GM15510 (cell line): ENCODE measurements around the gene SPPL2B.
A peak's percentile ranks its signal among the peaks of the same experiment; 100 is the strongest.

Source experiments
- POLR2A ChIP-seq: IDR thresholded peaks from 3 replicates; pipeline ENCODE4 v1.6.1; 2011; ENCODE audit warnings: borderline replicate concordance; ENCODE audit not compliant: insufficient read length; ENCODE audit errors: extremely low read depth

Gene SPPL2B, protein sequence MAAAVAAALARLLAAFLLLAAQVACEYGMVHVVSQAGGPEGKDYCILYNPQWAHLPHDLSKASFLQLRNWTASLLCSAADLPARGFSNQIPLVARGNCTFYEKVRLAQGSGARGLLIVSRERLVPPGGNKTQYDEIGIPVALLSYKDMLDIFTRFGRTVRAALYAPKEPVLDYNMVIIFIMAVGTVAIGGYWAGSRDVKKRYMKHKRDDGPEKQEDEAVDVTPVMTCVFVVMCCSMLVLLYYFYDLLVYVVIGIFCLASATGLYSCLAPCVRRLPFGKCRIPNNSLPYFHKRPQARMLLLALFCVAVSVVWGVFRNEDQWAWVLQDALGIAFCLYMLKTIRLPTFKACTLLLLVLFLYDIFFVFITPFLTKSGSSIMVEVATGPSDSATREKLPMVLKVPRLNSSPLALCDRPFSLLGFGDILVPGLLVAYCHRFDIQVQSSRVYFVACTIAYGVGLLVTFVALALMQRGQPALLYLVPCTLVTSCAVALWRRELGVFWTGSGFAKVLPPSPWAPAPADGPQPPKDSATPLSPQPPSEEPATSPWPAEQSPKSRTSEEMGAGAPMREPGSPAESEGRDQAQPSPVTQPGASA

DNA sequence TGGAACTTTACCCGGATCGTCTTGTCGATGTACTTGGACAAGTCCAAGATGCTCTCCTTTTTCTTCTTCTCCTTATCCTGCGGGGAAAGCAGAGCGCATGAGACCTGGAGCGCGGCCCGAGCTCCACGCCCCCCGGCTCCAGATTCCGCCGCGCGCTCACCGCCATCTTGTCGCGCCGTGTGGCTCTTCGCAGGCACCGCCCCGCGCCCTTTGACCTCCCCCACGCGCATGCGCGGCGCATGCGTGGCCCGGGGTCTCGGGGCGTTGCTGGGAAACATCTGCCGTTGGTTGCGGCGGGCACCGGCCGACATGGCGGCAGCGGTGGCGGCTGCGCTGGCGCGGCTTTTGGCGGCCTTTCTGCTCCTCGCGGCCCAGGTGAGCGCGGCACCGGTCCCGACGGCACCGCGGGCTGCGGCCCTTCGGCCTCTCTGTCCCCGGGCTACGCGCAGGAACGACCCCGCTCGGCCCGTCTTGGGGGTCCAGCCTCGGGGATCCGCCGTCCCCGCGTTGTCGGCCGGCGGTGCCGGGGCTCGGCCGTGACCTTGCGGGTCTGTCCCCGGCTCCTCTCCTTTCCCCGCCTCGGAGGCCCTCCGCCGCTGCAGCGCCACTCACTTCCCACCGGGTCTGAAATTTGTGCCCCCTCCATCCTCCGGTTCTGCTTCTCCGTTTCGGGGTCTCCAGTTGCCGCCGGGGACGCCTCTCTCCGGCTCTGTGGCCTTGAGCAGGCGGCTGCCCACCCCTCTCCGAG is at the start of gene SPPL2B, which contains the start of gene LSM7:
TSS of gene SPPL2B (plus strand) at position 284 of the 748 bp plus-strand sequence. CDS start at position 310, 26 bp downstream.
TSS of gene LSM7 (minus strand) at position 186 of the 748 bp plus-strand sequence. CDS start at position 166, 20 bp downstream.
- peak; percentile 92 for TF ChIP-seq POLR2A

DNA sequence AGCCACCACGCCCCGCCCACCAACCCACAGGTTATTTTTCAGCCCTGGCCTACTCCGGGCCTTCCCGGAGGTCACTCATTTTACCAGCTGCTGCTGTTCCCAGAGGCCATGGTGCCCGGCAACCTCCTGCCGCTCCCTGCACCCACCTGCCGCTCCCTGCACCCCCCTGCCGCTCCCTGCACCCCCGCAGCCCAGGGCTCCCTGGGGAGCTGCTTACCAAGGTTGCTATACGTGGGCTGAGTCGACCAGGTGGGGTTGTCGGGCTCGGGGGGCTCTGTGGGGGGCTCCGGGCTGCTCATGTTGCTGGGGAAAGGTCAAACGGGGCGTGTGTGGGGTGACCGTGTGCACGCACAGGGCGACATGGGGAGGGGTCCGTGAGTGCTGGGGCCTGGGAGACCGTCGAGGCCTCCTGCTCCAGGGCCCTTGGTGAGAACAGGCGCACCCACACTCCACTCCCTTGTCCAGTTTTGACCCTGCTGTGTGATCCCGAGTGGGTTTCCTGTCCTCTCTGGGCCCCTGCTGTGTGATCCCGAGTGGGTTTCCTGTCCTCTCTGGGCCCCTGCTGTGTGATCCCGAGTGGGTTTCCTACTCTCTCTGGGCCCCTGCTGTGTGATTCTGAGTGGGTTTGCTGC is 47.7 kb upstream of the SPPL2B start:
- TF ChIP-seq POLR2A: no peak

- TF ChIP-seq POLR2A: no peak
Observed at GRCh38 chr19:2282062-2282861, 46.2 kb upstream of the SPPL2B start, which contains the start of gene PEAK3. Gene PEAK3, minus strand, starts transcription at chr19:2282175. Its CDS starts 1,244 bp downstream, at chr19:2280931.

- no peak for TF ChIP-seq POLR2A
Observed at GRCh38 chr19:2282862-2283237, 45.6 kb upstream of the SPPL2B start.

- TF ChIP-seq POLR2A: no peak
Observed at GRCh38 chr19:2283835-2284507, 44.5 kb upstream of the SPPL2B start.

DNA sequence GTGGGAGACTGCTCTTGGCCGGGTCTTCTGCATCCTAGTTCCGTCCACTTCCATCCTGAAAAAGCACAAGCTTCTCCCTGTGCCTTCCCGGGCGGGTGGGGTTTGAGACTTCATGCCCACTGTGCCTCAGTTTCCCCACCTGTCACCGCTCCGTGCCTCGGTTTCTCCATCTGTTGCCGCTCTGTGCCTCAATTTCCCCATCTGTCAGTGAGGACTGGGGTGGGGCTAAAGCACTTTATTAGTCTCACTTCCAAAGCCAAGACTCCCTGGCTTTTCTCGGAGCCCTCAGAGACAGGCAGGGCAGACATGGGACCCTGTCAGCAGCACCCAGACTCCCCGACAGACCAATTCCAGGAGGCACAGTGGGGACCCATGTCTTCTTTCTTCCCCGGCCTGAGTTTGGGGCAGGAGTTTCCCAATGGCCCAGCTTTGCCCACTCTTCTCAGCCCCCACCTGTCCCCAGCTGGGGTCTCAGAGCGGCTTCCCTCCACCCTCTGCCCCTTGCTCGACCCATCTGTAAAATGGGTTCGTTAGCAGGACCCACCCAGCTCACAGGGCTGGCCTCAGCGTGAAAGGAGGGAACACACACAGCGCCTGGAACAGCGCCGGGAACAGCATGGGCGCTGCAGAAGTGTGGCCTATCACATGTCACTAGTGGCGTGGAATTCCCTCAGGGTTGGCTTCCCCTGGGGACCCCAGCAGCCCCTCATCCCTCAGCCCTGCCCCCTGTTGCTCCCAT is 41.9 kb upstream of the SPPL2B start:
- TF ChIP-seq POLR2A: no peak

DNA sequence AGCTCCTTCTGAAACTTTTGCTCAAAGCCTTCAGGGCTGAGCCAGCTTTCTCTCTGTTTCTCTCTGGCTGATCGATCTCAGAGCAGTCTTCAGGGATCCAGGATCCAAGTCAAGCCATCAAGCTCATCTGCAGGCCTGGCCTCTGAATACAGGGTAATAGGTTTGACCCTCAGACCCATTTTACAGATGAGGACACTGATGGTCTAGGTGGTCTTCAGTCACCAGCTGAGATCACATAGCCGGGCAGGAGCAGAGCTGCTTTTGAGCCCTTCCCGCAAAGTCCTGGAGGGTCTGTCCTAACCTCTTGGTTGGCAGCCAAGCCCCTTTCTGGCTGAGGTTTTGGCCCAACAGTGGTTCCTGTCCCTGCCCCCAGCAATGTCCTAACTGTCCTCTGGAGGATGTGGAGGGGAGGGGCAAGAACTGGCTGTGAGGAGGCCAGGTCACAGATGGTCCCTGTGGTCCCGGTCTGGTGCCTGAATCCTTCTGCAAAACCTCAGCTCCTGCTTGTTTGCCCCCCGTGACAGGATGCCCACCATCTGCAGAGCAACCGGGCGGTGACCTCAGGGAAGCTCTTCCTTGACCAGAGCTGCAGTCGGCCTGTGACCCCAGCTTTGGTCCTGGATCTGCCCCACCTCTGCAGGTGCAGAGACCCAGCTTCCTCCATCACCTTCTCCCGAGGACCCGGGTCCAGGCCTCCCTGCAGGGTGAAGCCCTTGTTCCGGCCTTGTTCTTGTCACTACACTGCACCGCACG is 40.7 kb upstream of the SPPL2B start:
- no peak for TF ChIP-seq POLR2A

GRCh38 chr19:2288338-2288817 is 40.1 kb upstream of the SPPL2B start:
- TF ChIP-seq POLR2A: no peak

DNA sequence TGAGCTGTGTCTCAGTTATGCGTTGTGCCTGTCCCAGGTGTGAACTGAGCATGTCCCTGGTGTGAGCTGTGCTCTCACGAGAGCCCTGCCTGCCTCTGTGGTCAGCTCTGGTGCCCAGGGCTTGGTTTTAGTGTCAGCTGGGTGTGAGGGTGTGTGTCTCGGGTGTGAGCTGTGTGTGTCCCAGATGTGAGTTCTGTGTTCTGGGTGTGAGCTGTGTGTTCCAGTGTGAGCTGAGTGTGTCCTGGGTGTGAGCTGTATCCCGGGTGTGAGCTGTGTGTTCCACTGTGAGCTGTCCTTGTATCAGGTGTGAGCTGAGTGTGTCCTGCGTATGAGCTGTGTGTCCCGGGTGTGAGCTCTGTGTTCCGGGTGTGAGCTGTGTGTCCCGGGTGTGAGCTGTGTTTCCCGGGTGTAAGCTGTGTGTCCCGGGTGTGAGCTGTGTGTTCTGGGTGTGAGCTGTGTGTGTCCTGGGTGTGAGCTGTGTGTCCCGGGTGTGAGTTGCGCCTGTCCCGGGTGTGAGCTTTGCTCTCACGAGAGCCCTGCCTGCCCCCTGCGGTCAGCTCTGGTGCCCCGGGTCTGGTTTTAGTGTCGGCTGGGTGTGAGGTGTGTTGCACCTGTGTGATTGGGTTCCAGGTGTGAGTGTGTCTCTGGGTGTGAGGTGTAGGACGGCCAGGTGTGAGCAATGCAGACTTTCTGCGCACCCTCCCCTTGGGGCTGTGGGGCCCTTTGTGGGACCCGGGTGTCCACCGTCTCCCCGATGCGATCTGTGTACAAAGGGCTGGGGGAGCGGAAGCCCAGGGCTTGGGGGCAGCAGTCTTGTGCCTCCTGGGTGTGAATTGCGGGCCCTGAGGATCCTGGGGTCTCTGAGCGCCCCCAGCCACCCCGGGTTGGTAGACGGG is 39.4 kb upstream of the SPPL2B start:
- no peak for TF ChIP-seq POLR2A

DNA sequence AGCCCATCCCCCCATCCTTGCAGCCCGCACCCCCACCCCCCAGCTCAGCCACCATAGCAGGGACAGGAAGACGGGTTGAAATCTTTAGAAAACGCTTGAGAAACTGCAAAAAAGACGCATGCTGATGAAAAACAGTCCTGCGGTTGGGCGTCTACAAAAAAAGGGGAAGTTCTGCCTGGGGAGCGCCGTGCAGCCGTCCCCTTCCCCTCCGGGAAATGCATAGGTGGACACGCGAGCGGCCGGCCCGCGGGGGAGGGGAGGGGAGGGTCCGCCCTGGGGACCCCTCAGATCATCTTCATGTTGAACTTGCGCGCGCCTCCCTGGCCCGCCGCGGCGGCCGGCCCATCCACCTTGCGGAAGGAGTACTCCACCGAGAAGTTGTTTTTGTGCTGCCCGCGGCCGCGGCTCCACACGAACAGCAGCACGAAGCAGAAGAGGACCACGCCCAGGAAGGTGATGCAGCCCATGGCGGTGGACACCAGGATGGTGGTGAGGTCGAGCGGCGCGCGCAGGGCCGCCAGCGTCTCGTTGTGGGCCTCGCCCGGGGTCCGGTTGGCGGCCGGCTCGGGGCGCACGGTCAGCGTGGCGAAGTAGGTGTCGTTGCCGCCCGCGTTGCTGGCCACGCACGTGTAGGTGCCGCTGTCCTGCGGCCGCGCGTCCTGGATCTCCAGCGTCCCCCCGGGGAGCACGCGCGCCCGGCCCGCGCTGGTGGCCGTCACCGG is 38.6 kb upstream of the SPPL2B start:
- TF ChIP-seq POLR2A: peak; percentile 25
